Activated CD4-positive, alpha-beta T cell treated with anti-CD3 and anti-CD28 coated beads, Interleukin-2, amount 50 U/mL, for 1 hour (primary cell): Measurements from ENCODE around the gene HBA2.
"Not testable (repeated sequence)": the region's sequence is repeated elsewhere in the genome, so short reads cannot be mapped to it uniquely, and the experiment has no call there.

Experiments
- DNase-seq: peaks from one replicate; pipeline ENCODE4 v3.0.0-alpha.2; 2020

The HBA2 gene

DNA sequence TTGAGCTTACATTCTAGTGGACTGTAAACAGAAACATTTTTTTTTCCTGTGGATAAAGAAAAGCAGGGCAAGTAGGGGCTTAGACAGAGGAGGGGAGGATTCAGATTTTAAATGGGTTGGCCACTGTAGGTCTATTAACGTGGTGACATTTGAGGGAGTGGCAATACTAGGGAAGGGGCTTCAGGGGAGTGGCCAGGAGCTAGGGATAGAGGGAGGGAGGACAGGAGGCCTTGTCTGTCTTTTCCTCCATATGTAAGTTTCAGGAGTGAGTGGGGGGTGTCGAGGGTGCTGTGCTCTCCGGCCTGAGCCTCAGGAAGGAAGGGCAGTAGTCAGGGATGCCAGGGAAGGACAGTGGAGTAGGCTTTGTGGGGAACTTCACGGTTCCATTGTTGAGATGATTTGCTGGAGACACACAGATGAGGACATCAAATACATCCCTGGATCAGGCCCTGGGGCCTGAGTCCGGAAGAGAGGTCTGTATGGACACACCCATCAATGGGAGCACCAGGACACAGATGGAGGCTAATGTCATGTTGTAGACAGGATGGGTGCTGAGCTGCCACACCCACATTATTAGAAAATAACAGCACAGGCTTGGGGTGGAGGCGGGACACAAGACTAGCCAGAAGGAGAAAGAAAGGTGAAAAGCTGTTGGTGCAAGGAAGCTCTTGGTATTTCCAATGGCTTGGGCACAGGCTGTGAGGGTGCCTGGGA, 13.4 kb upstream of the HBA2 start:
- DNase-seq = no peak

DNA sequence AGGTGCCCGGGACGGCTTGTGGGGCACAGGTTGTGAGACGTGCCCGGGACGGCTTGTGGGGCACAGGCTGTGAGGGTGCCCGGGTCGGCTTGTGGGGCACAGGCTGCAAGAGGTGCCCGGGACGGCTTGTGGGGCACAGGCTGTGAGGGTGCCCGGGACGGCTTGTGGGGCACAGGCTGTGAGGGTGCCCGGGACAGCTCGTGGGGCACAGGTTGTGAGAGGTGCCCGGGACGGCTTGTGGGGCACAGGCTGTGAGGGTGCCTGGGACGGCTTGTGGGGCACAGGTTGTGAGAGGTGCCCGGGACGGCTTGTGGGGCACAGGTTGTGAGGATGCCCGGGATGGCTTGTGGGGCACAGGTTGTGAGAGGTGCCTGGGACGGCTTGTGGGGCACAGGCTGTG, 12.4 kb upstream of the HBA2 start:
- DNase-seq = not testable (repeated sequence)

DNA sequence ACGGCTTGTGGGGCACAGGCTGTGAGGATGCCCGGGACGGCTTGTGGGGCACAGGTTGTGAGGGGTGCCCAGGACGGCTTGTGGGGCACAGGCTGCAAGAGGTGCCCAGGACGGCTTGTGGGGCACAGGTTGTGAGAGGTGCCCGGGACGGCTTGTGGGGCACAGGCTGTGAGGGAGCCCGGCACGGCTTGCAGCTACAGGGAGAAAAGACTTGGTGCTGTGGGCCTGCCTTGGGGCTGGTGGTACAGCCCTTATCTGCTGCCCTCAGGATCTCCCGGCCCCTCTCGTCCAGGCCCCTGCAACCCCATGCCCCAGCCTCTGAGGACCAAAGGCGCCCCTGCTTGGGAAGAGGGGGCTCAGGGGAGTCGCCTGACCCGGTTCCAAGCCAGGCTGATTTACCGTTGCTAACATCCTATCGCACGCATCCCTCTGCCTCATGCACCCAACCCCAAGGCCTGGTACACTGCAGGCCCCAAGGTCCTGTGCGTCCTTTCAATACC, 11.9 kb upstream of the HBA2 start:
- DNase-seq = no peak

DNA sequence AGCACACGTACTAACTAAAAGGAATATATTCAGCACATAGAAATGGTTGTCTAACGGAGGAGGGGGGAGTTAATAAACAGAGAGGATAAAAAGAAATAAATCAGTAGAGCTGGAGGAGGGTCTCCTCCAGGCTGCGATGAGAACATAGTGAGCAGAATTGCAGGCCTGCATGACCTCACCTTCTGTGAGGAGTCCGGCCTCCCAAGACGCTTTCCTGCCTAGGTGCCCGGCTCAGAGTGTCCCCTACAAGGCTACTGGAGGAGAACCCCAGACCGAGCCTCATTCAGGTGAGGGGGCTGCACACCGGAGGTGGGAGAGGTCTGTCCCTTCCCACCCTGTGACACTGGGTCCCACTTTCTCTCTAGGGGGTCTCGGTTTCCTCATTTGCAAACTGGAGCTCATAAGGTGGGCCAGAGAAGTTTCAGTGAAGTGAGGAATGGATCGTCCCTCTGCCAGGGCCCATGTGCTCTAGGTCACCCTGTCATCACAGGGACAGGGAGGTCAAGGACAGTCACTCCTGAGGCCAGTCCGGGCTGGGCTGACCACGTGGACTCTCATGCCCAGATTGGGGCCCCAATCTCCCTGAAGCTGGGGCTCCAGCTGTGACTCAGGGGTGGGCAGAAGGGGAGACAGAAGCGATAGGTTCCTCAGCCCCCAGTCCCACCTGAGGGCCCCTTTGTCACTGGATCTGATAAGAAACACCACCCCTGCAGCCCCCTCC, 10.2 kb upstream of the HBA2 start:
- no peak for DNase-seq

DNA sequence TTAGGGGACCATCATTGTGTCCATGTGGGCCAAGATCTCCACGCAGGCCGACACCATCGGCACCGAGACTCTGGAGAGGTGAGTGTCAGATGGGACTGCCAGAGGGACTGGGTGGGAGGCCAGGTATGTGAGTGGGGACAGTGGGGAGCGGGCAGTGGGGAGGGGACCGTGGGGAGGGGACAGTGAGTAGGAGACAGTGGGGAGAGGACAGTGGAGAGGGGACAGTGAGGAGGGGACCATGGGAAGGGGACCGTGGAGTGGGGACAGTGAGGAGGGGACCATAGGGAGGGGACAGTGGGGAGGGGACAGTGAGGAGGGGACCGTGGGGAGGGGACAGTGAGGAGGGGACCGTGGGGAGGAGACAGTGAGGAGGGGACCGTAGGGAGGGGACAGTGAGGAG, 9.5 kb upstream of the HBA2 start:
- DNase-seq = not testable (repeated sequence)

DNA sequence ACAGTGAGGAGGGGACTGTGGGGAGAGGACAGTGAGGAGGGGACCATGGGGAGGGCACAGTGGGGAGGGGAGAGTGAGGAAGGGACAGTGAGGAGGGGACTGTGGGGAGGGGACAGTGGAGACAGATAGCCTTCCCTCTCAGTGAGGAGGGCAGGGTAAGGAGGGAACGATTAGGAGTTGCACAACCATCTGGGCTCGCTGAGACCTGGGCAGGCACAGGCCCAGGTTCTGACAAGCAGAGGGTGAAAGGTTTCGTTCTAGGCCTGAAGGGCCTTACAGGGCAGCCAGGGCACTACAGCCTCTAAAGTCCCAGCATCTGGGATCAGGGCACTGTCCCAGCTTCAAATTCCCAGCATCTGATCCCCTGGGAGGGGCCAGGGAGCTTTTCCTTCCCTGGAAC, 9.0 kb upstream of the HBA2 start:
- DNase-seq = not testable (repeated sequence)

DNA sequence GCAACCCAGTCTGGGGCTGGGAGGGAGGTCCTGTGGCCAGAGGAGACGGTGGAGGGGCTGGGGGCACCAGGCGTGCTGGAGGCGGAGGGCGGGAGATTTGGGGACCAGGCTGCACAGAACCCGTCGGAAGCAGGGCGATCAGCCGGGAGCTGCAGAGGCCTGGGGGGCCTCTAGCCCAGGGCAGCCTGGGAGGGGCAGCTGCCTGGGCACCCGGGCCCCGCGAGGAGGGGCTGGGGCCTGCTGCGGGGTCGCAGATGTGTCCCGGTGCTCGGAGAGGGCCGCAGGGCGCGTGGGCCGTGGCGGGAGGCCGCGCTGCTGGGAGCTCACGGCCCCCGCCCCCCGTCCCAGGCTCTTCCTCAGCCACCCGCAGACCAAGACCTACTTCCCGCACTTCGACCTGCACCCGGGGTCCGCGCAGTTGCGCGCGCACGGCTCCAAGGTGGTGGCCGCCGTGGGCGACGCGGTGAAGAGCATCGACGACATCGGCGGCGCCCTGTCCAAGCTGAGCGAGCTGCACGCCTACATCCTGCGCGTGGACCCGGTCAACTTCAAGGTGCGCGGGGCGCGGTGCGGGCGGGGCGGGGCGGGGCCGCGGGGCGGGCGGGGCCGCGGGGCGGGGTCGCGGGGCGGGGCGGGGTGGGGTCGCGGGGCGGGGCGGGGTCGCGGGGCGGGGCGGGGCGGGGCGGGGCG, 8.4 kb upstream of the HBA2 start:
- DNase-seq = not testable (repeated sequence)

DNA sequence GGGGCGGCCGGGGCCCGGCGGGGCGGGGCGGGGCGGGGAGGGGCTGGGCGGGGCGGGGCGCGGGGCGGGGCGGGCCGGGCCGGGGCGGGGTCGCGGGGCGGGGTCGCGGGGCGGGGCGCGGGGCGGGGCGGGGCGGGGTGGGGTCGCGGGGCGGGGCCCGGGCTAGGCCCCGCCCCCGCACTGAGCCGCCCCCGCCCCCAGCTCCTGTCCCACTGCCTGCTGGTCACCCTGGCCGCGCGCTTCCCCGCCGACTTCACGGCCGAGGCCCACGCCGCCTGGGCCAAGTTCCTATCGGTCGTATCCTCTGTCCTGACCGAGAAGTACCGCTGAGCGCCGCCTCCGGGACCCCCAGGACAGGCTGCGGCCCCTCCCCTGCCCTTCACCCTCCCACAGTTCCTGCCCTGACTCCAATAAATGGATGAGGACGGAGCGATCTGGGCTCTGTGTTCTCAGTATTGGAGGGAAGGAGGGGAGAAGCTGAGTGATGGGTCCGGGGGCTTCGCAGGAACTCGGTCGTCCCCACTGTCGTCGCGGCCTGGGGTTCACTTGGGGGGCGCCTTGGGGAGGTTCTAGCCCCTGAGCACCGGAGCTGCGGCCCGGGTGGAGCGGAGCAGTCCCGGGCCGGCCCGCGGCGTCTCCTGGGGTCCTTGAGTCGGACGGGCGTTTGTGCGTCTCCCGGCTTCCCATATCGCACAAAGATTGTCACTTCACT, 7.7 kb upstream of the HBA2 start:
- no peak for DNase-seq

DNA sequence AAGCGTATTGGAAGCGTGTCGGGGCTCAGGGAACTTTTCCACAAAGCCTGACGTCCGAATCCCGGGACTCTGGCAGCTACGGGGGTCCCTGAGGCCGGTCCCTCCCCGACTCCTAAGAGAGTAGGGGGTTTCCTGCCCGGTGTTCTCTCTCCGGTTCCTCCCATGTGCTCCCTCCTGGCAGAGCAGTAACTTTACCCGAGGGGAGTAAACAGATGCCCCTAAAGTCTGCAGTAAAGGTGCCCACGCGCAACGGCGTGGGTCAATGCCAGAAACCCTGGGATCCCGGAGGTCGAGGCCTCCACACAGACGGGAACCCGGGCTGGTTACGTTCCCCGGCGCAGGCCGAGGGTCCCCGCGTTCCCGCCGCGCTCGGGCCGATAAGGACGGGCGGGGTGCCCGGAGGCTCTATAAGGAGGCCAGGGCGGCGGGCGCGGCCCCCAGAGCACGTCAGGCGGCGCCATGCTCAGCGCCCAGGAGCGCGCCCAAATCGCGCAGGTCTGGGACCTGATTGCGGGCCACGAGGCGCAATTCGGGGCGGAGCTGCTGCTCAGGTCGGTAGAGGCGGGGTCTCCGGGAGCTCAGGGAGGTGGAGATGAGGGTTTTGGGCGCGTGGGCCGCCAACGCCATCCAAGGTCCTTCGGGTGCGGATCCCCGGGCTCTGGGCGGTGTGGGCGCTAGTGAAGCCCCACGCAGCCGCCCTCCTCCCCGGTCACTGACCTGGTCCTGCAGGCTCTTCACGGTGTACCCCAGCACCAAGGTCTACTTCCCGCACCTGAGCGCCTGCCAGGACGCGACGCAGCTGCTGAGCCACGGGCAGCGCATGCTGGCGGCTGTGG, 6.9 kb upstream of the HBA2 start, which contains the start of gene HBM:
Gene HBM, plus strand, starts transcription at position 440 of the 836 bp plus-strand sequence. Its CDS starts 20 bp downstream, at position 460.
- no peak for DNase-seq

DNA sequence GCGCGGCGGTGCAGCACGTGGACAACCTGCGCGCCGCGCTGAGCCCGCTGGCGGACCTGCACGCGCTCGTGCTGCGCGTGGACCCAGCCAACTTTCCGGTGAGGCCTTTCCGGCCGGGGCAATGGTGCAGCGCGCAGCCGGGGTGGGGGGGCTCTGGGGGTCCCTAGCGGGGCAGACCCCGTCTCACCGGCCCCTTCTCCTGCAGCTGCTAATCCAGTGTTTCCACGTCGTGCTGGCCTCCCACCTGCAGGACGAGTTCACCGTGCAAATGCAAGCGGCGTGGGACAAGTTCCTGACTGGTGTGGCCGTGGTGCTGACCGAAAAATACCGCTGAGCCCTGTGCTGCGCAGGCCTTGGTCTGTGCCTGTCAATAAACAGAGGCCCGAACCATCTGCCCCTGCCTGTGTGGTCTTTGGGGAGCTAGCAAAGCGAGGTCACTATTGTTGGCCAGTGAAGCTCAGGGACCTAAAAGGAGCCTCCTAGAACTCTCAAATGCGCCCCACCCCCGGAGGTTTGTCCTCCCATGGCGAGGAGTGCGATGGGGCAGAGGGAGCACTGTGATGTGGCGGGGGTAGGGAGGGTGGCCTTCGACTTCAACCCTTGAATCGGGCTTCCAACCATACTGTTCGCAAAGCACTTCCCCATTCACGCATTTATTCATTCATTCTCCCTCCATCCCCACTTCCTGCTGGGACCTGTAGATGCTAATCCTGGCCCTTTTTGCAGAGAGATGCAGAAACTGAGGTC, 6.1 kb upstream of the HBA2 start:
- no peak for DNase-seq

DNA sequence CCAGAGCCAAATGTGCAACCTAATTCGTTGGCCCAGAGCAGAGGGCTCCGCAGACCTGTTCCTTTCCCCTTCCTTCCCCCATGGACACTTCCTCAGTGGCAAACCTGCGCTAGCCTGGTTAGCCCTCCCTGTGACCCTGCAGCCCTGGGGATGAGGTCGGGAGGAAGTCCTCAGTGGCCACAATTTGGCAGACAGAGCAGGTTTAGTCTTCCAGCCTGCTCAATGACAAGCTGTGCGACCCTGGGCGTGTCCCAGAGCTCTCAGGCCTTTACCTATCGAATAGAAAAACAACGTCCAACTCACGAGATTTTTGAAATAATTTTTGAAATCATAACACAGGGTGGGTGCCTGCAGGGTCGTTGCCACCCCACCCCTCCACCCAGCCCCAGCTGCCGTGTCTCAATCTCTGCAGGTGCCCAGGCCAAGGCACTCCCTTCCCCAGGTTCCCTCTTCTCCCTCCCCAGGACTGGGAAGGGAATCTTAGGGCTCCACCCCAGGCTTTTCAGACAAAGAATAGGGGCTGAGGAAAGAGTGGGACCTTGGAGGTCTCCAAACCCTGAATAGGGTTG, 5.5 kb upstream of the HBA2 start:
- DNase-seq = no peak

DNA sequence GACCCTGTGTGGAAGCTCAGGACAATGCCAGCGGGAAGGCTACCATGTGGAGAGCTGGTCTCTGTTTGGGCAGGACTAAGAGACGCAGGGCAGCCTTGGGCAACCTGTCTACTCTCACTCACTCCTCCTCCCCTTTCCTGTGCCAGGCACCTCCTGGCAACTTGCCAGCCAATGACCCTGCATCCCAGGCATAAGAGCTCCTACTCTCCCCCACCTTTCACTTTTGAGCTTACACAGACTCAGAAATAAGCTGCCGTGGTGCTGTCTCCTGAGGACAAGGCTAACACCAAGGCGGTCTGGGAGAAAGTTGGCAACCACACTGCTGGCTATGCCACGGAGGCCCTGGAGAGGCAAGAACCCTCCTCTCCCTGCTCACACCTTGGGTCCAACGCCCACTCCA, 4.3 kb upstream of the HBA2 start:
- no peak for DNase-seq

DNA sequence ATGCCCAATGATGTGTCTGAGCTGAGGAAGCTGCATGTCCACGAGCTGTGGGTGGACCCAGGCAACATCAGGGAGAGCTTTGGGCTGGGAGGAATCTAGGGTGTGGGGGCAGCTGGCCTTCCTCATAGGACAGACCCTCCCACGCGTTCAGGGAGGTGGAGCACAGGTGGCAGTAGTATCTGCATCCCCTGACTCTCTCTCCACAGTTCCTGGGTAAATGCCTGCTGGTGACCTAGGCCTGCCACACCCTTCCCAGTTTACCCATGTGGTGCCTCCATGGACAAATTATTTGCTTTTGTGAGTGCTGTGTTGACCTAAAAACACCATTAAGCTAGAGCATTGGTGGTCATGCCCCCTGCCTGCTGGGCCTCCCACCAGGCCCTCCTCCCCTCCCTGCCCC, 3.7 kb upstream of the HBA2 start:
- no peak for DNase-seq

DNA sequence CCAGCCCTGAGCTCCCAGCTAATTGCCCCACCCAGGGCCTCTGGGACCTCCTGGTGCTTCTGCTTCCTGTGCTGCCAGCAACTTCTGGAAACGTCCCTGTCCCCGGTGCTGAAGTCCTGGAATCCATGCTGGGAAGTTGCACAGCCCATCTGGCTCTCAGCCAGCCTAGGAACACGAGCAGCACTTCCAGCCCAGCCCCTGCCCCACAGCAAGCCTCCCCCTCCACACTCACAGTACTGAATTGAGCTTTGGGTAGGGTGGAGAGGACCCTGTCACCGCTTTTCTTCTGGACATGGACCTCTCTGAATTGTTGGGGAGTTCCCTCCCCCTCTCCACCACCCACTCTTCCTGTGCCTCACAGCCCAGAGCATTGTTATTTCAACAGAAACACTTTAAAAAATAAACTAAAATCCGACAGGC, 2.6 kb upstream of the HBA2 start:
- DNase-seq = not testable (repeated sequence)

DNA sequence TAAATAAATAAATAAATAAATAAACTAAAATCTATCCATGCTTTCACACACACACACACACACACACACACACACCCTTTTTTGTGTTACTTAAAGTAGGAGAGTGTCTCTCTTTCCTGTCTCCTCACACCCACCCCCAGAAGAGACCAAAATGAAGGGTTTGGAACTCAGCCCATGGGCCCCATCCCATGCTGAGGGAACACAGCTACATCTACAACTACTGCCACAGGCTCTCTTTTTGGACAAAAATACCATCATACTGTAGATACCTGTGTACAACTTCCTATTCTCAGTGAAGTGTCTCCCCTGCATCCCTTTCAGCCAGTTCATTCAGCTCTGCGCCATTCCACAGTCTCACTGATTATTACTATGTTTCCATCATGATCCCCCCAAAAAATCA, 1.9 kb upstream of the HBA2 start:
- no peak for DNase-seq

DNA sequence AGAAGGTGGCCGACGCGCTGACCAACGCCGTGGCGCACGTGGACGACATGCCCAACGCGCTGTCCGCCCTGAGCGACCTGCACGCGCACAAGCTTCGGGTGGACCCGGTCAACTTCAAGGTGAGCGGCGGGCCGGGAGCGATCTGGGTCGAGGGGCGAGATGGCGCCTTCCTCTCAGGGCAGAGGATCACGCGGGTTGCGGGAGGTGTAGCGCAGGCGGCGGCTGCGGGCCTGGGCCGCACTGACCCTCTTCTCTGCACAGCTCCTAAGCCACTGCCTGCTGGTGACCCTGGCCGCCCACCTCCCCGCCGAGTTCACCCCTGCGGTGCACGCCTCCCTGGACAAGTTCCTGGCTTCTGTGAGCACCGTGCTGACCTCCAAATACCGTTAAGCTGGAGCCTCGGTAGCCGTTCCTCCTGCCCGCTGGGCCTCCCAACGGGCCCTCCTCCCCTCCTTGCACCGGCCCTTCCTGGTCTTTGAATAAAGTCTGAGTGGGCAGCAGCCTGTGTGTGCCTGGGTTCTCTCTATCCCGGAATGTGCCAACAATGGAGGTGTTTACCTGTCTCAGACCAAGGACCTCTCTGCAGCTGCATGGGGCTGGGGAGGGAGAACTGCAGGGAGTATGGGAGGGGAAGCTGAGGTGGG, 657 bp downstream of the HBA2 start:
- not testable (repeated sequence) for DNase-seq

DNA sequence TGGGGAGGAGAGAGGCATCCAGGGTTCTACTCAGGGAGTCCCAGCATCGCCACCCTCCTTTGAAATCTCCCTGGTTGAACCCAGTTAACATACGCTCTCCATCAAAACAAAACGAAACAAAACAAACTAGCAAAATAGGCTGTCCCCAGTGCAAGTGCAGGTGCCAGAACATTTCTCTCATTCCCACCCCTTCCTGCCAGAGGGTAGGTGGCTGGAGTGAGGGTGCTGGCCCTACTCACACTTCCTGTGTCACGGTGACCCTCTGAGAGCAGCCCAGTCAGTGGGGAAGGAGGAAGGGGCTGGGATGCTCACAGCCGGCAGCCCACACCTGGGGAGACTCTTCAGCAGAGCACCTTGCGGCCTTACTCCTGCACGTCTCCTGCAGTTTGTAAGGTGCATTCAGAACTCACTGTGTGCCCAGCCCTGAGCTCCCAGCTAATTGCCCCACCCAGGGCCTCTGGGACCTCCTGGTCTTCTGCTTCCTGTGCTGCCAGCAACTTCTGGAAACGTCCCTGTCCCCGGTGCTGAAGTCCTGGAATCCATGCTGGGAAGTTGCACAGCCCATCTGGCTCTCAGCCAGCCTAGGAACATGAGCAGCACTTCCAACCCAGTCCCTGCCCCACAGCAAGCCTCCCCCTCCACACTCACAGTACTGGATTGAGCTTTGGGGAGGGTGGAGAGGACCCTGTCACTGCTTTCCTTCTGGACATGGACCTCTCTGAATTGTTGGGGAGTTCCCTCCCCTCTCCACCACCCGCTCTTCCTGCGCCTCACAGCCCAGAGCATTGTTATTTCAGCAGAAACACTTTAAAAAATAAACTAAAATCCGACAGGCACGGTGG, 1.5 kb downstream of the HBA2 start:
- DNase-seq = not testable (repeated sequence)

DNA sequence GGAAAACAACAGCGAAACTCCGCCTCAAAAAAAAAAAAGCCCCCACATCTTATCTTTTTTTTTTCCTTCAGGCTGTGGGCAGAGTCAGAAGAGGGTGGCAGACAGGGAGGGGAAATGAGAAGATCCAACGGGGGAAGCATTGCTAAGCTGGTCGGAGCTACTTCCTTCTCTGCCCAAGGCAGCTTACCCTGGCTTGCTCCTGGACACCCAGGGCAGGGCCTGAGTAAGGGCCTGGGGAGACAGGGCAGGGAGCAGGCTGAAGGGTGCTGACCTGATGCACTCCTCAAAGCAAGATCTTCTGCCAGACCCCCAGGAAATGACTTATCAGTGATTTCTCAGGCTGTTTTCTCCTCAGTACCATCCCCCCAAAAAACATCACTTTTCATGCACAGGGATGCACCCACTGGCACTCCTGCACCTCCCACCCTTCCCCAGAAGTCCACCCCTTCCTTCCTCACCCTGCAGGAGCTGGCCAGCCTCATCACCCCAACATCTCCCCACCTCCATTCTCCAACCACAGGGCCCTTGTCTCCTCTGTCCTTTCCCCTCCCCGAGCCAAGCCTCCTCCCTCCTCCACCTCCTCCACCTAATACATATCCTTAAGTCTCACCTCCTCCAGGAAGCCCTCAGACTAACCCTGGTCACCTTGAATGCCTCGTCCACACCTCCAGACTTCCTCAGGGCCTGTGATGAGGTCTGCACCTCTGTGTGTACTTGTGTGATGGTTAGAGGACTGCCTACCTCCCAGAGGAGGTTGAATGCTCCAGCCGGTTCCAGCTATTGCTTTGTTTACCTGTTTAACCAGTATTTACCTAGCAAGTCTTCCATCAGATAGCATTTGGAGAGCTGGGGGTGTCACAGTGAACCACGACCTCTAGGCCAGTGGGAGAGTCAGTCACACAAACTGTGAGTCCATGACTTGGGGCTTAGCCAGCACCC, 2.6 kb downstream of the HBA2 start:
- no peak for DNase-seq
